Epithelial cell of proximal tubule (primary cell): ENCODE results near the gene CBFA2T2. TPM values are rescaled to one million over a fixed set of nuclear protein-coding genes. Genes with fewer than 3 reads are reported as not detected.
A peak's percentile ranks its signal among the peaks of the same experiment; 100 is the strongest.

ENCODE experiments used
- DNase-seq: peaks from one replicate; pipeline ENCODE4 v3.0.0-alpha.2; 2011; ENCODE audit warnings: low read depth
- H3K4me3 ChIP-seq: 2 replicates; pipeline ENCODE4 v1.5.1; 2011; ENCODE audit warnings: low read depth, mild to moderate bottlenecking, low read length
- CTCF ChIP-seq: conservative IDR thresholded peaks from 2 replicates; pipeline ENCODE4 v1.5.1; 2012; ENCODE audit warnings: low read depth, mild to moderate bottlenecking, low read length
- total RNA-seq: library from RNA; depleted of rRNA; stranded (reverse); fragments of >200 nt; gene quantifications from 2 replicates; pipeline ENCODE4 v1.2.3, GENCODE V29; 2015

Gene CBFA2T2
- total RNA-seq, 1 donor from 2014 or later = 8.4 TPM

GRCh38 chr20:33664762-33665144 lies 174.9 kb downstream of the CBFA2T2 start:
- no peak for TF ChIP-seq CTCF
- no peak for DNase-seq
- no peak overlapping the region for H3K4me3 ChIP-seq

- peak within 1 kb of the TSS; percentile 59 for H3K4me3 ChIP-seq
- peak; percentile 85 for DNase-seq
- peak; percentile 32 for TF ChIP-seq CTCF
Measured at GRCh38 chr20:33666293-33667244, 176.7 kb downstream of the CBFA2T2 start, which contains the start of gene ACTL10. Gene ACTL10 (plus strand): TSS chr20:33666943. CDS start chr20:33667498, 555 bp downstream.

GRCh38 chr20:33667245-33667675 lies 177.4 kb downstream of the CBFA2T2 start:
- no peak for DNase-seq
- peak overlapping the region; percentile 59 for H3K4me3 ChIP-seq
- no peak for TF ChIP-seq CTCF

- DNase-seq = no peak
- peak; percentile 79 for TF ChIP-seq CTCF
- peak overlapping the region; percentile 59 for H3K4me3 ChIP-seq
Measured at GRCh38 chr20:33667676-33668465, 178.0 kb downstream of the CBFA2T2 start.

- no peak overlapping the region for H3K4me3 ChIP-seq
- DNase-seq = no peak
- TF ChIP-seq CTCF = no peak
Measured at GRCh38 chr20:33668466-33669155, 178.7 kb downstream of the CBFA2T2 start.

- no peak for DNase-seq
- H3K4me3 ChIP-seq = no peak overlapping the region
- no peak for TF ChIP-seq CTCF
Measured at GRCh38 chr20:33669224-33669623, 179.3 kb downstream of the CBFA2T2 start.
